B cell (primary cell): ENCODE data around the gene TTC28. TPM values are rescaled to one million over a fixed set of nuclear protein-coding genes. Genes with fewer than 3 reads are reported as not detected.
"Not testable (repeated sequence)": the region's sequence is repeated elsewhere in the genome, so short reads cannot be mapped to it uniquely, and the experiment has no call there.

ENCODE experiments used
- ATAC-seq: fragments of 200-7000 bp; cut with Tn5 transposase; one replicate; pipeline ENCODE4 v1.10.0; 2021; ENCODE audit warnings: low read depth, mild to moderate bottlenecking, moderate number of reproducible peaks, moderate library complexity
- CTCF ChIA-PET: fragments of 350-600 bp; sonication (Branson Sonifier 250); formaldehyde crosslinking; loops from one replicate; lab custom pipeline; 2021; ENCODE audit warnings: antibody characterized with exemption, inconsistent platforms; lab: Charles Lee
- POLR2A ChIA-PET: fragments of 350-600 bp; sonication (Branson Sonifier 250); formaldehyde crosslinking; loops from one replicate; lab custom pipeline; 2021; ENCODE audit warnings: antibody characterized with exemption; lab: Charles Lee
- DNase-seq: peaks from one replicate; pipeline ENCODE4 v3.0.0; 2013
- H2AFZ ChIP-seq: 2 replicates; pipeline ENCODE4 v1.6.1; 2012; ENCODE audit warnings: mild to moderate bottlenecking, low read depth, low read length; ENCODE audit not compliant: insufficient read depth, poor library complexity, severe bottlenecking
- H3K27ac ChIP-seq, 2 donors: 1 replicate in 1 of 2; 2 replicates in 1 of 2; pipeline ENCODE4 v1.5.1; 2012 to 2013; ENCODE audit warnings: low read length in 2 of 2, mild to moderate bottlenecking in 2 of 2, moderate library complexity in 1 of 2
- H3K27me3 ChIP-seq, 4 experiments: fragments of 200-600 bp in 1 of 4; sonication (generic) in 1 of 4; replicated peaks in 1 of 4; 1 replicate in 2 of 4; 2 replicates in 2 of 4; pipeline versions ENCODE4 v1.6.1 to v1.7.0; 2013 to 2016; ENCODE audit warnings: low read length in 3 of 4, mild to moderate bottlenecking in 2 of 4, mixed read lengths in 1 of 4, moderate library complexity in 1 of 4; ENCODE audit not compliant: insufficient read depth in 4 of 4, control insufficient read depth in 3 of 4; ENCODE audit errors: control extremely low read depth in 1 of 4
- H3K36me3 ChIP-seq, 2 experiments: replicated peaks in 1 of 2; 1 replicate in 1 of 2; 2 replicates in 1 of 2; pipeline versions ENCODE4 v1.6.1 to v1.7.1; 2013; ENCODE audit warnings: low read length in 1 of 2; ENCODE audit not compliant: insufficient read depth in 2 of 2, control insufficient read depth in 1 of 2; ENCODE audit errors: control extremely low read depth in 1 of 2, extremely low read depth in 1 of 2
- H3K4me1 ChIP-seq, 2 donors: fragments of 200-600 bp in 1 of 2; sonication (generic) in 1 of 2; 1 replicate in 1 of 2; 2 replicates in 1 of 2; pipeline versions ENCODE4 v1.5.1 to v1.6.1; 2013 to 2017; ENCODE audit warnings: low read length in 2 of 2; ENCODE audit not compliant: control insufficient read depth in 2 of 2, insufficient read depth in 2 of 2
- H3K4me2 ChIP-seq: replicated peaks from 2 replicates; pipeline ENCODE3; 2012; ENCODE audit warnings: mild to moderate bottlenecking, low read depth, low read length; ENCODE audit not compliant: poor library complexity, severe bottlenecking
- H3K4me3 ChIP-seq, 5 experiments: fragments of 200-600 bp in 1 of 5; sonication (generic) in 1 of 5; 1 replicate in 3 of 5; 2 replicates in 2 of 5; pipeline versions ENCODE4 v1.5.1 to v1.7.0; 2011 to 2016; ENCODE audit warnings: low read length in 4 of 5, mild to moderate bottlenecking in 4 of 5, low read depth in 2 of 5, control low read depth in 1 of 5, moderate library complexity in 1 of 5; ENCODE audit not compliant: insufficient read depth in 1 of 5; ENCODE audit errors: control extremely low read depth in 1 of 5, extremely low read depth in 1 of 5
- H3K79me2 ChIP-seq: fragments of 200-600 bp; sonication (generic); one replicate; pipeline ENCODE4 v1.6.0; 2016; ENCODE audit warnings: low read length; ENCODE audit not compliant: control insufficient read depth, insufficient read depth
- H3K9ac ChIP-seq: fragments of 200-600 bp; sonication (generic); 2 replicates; pipeline ENCODE4 v1.6.1; 2017; ENCODE audit warnings: mild to moderate bottlenecking, low read length, moderate library complexity
- H3K9me3 ChIP-seq, 3 donors: one replicate each; pipeline versions ENCODE4 v1.6.1 to v1.7.1; 2013; ENCODE audit warnings: low read length in 2 of 3; ENCODE audit not compliant: control insufficient read depth in 2 of 3, insufficient read depth in 1 of 3; ENCODE audit errors: control extremely low read depth in 1 of 3
- H4K20me1 ChIP-seq: 2 replicates; pipeline ENCODE4 v1.6.0; 2012; ENCODE audit warnings: mild to moderate bottlenecking, low read length; ENCODE audit not compliant: insufficient read depth, control insufficient read depth, poor library complexity, severe bottlenecking
- H3K27ac Mint-ChIP-seq: one replicate; pipeline ENCODE4 v1.8.0; 2021; ENCODE audit warnings: mixed read lengths
- H3K27me3 Mint-ChIP-seq: one replicate; pipeline ENCODE4 v1.8.0; 2021; ENCODE audit warnings: mixed read lengths
- H3K4me1 Mint-ChIP-seq: one replicate; pipeline ENCODE4 v1.8.0; 2021; ENCODE audit warnings: mixed read lengths
- H3K4me3 Mint-ChIP-seq: one replicate; pipeline ENCODE4 v1.8.0; 2021; ENCODE audit warnings: mixed read lengths
- H3K9me3 Mint-ChIP-seq: one replicate; pipeline ENCODE4 v1.8.0; 2022; ENCODE audit warnings: mixed read lengths; ENCODE audit not compliant: insufficient read depth
- EZH2 ChIP-seq: IDR thresholded peaks from 2 replicates; pipeline ENCODE4 v1.6.1; 2012; ENCODE audit warnings: borderline replicate concordance, low read depth, mild to moderate bottlenecking, moderate library complexity, low read length; ENCODE audit not compliant: insufficient read depth, poor library complexity, severe bottlenecking
- WGBS: methylation state at CpG from one replicate; pipeline ENCODE4 v1.1.5; 2013; ENCODE audit warnings: missing lambda C conversion rate; ENCODE audit not compliant: insufficient coverage; 5-methylcytosine and 5-hydroxymethylcytosine counted together
- intact Hi-C: fragments of 100-400 bp; cut with micrococcal nuclease; formaldehyde crosslinking; loops from one replicate; pipeline ENCODE4 v1.10.0; 2022
- polyA plus RNA-seq: library from polyadenylated mRNA; depleted of rRNA; stranded (reverse); fragments of >200 nt; gene quantifications from 2 replicates; pipeline ENCODE4 v1.2.3, GENCODE V29; 2012
- total RNA-seq, 2 donors: library from RNA; stranded (reverse); fragments of 120-200 nt in 1 of 2; gene quantifications; 1 replicate in 1 of 2; 2 replicates in 1 of 2; pipeline versions ENCODE4 v1.2.3 to v1.2.4, GENCODE V29; 2013 to 2022
- TF ChIP-seq, protein P1 (sequence below): fragments of 200-600 bp; IDR thresholded peaks from one replicate; pipeline ENCODE4 v1.8.0; 2022; ENCODE audit warnings: antibody characterized with exemption, mild to moderate bottlenecking

TTC28 gene
- total and polyA plus RNA-seq, 2 donors (not counting 1 experiment from before 2014, with no cell fraction given), result 4.5 to 7.3 TPM

DNA sequence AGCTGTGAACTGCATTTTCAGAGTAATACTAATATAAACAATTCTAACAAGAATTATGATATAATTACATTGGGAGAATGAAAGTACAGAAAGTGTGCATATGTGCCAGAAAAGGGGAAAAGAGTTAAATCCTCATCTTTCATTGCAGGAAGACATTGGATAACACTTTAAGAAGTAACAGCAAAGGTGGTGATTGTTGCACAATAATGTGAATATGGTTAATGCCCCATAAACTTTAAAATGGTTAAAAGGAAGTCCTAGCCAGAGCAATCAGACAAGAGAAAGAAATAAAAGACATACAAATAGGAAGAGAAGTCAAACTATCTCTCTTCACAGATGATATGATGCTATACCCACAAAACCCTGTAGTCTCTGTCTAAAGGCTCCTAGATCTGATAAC is 111.5 kb downstream of the TTC28 start:
- peaks cover 10% of the 10 kb centered on the region for H3K27me3 Mint-ChIP-seq
- DNase-seq (no peak), ATAC-seq (no peak)
- no peak overlapping the region for H3K4me2 ChIP-seq
- H3K79me2 ChIP-seq, result no peaks in the 10 kb centered on the region
- H3K4me3 ChIP-seq, result no peak overlapping the region
- peaks cover 2% of the 10 kb centered on the region for H3K9me3 Mint-ChIP-seq
- no peaks in the 10 kb centered on the region for H3K4me1 ChIP-seq
- TF ChIP-seq, protein P1, sequence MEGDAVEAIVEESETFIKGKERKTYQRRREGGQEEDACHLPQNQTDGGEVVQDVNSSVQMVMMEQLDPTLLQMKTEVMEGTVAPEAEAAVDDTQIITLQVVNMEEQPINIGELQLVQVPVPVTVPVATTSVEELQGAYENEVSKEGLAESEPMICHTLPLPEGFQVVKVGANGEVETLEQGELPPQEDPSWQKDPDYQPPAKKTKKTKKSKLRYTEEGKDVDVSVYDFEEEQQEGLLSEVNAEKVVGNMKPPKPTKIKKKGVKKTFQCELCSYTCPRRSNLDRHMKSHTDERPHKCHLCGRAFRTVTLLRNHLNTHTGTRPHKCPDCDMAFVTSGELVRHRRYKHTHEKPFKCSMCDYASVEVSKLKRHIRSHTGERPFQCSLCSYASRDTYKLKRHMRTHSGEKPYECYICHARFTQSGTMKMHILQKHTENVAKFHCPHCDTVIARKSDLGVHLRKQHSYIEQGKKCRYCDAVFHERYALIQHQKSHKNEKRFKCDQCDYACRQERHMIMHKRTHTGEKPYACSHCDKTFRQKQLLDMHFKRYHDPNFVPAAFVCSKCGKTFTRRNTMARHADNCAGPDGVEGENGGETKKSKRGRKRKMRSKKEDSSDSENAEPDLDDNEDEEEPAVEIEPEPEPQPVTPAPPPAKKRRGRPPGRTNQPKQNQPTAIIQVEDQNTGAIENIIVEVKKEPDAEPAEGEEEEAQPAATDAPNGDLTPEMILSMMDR, result no peak
- no peak for TF ChIP-seq EZH2
- ChIA-PET CTCF (no interaction called here), POLR2A (no interaction called here)
- H3K9me3 ChIP-seq, result no peaks in the 10 kb centered on the region
- H3K4me3 Mint-ChIP-seq, result no peak overlapping the region
- intact Hi-C loops, result no loop called here
- H3K9ac ChIP-seq, result no peak overlapping the region
- H3K36me3 ChIP-seq, result no peaks in the 10 kb centered on the region
- H3K27ac Mint-ChIP-seq, result no peak overlapping the region
- H4K20me1 ChIP-seq, result no peaks in the 10 kb centered on the region
- no peak overlapping the region for H3K27ac ChIP-seq
- no peak overlapping the region for H2AFZ ChIP-seq
- no peaks in the 10 kb centered on the region for H3K4me1 Mint-ChIP-seq
- no peaks in the 10 kb centered on the region for H3K27me3 ChIP-seq

DNA sequence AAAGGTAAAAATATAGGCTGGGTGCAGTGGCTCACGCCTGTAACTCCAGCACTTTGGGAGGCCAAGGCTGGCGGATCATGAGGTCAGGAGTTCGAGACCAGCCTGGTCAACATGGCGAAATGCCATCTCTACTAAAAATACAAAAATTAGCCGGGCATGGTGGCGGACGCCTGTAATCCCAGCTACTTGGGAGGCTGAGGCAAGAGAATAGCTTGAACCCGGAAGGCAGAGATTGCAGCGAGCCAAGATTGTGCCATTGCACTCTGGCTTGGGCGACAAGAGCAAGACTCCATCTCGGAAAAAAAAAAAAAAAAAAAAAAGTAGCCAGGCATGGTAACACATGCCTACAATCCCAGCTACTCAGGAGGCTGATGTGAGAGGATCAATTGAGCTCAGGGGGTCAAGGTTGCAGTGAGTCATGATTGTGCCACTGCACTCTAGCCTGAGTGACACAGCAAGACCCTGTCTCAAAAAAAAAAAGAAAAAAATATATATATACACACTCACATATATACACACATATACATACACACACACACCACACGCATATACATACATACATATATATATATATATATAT is 112.6 kb downstream of the TTC28 start:
- 93% methylated on average over 9 of the region's 12 CpGs for WGBS
- H3K36me3 ChIP-seq, H2AFZ ChIP-seq, DNase-seq, H3K27me3 ChIP-seq, H3K9ac ChIP-seq, H4K20me1 ChIP-seq, H3K4me1 ChIP-seq, intact Hi-C loops, H3K4me1 Mint-ChIP-seq, H3K27me3 Mint-ChIP-seq, H3K4me3 ChIP-seq, H3K9me3 ChIP-seq, H3K79me2 ChIP-seq, H3K9me3 Mint-ChIP-seq, H3K4me3 Mint-ChIP-seq, H3K27ac ChIP-seq, ATAC-seq, H3K27ac Mint-ChIP-seq, H3K4me2 ChIP-seq: not testable (repeated sequence)
- POLR2A ChIA-PET, result interaction anchor here (0.6 kb wide), 1 partner anchor 173 kb away, joined by 4 read pairs; no protein-coding TSS in a partner anchor
- CTCF ChIA-PET, result interaction anchor here (0.8 kb wide), 1 partner anchor 245 kb away, joined by 3 read pairs; no protein-coding TSS in a partner anchor
